Frontal cortex (tissue), 4 donors: ENCODE data around the gene FARSA. TPM values are rescaled to one million over a fixed set of nuclear protein-coding genes. Genes with fewer than 3 reads are reported as not detected.
"Not testable (repeated sequence)": the region's sequence is repeated elsewhere in the genome, so short reads cannot be mapped to it uniquely, and the experiment has no call there.

Experiments
- DNase-seq, 2 donors: peaks; one replicate each; pipeline ENCODE4 v3.0.0; 2012; ENCODE audit warnings: low spot score in 2 of 2
- FAIRE-seq: peaks from 2 replicates; lab custom pipeline; 2012; peaks lifted over from hg19 to GRCh38; lab: Jason Lieb, UNC
- total RNA-seq: library from RNA; depleted of rRNA; stranded (reverse); fragments of >200 nt; gene quantifications from one replicate; pipeline ENCODE4 v1.2.3, GENCODE V29; 2014
- donor health status: control.
- donor health status: control.
- donor health status: control.

The FARSA gene
- total RNA-seq, 1 donor from 2014 or later = 56.3 TPM

- not testable (repeated sequence) for DNase-seq, FAIRE-seq
Measured at GRCh38 chr19:12955575-12955974, 22.1 kb upstream of the FARSA start.

DNA sequence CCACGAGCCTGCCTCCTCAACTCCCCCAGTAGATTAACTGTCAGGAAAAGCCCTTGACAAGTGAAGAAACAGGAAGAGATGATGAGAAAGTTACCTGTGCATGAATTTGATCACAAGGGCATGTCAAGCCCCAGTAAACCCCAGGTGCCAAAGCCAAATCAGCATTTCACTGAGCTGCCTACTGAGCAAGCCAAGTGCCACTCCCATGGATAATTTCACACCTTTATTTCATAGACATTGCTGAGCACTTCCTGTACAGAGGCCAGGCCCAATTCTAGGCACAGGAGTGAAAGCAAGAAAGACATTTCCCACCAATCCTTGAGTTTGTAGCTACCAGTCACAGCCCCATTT lies 21.1 kb upstream of the FARSA start:
- FAIRE-seq (no peak), DNase-seq (no peak)

- no peak for FAIRE-seq
- DNase-seq = no peak
Measured at GRCh38 chr19:12953799-12954611, 20.5 kb upstream of the FARSA start.

GRCh38 chr19:12953138-12953798 lies 19.8 kb upstream of the FARSA start:
- peak in 1 of 2 donors; percentile 52 for DNase-seq
- no peak for FAIRE-seq

DNA sequence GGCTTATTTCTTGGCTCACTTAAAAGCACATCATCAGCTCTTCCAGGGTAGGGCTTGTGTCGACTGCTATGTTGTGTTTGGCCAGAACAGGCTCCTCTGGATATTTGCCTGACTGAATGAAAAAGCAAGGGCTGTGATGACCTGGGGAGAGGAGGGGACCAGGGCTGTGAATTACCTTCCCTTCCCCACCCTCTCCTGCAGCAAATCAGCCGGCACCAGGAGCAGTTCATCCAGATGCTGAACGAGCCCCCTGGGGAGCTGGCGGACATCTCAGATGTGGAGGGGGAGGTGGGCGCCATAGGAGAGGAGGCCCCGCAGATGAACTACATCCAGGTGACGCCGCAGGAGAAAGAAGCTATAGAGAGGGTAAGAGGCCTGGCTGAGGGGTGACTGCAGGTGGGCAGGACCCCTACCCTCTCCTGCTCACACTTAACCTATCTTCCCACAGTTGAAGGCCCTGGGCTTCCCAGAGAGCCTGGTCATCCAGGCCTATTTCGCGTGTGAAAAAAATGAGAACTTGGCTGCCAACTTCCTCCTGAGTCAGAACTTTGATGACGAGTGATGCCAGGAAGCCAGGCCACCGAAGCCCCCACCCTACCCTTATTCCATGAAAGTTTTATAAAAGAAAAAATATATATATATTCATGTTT lies 19.1 kb upstream of the FARSA start:
- FAIRE-seq (no peak), DNase-seq (peak in 1 of 2 donors; percentile 49)

DNA sequence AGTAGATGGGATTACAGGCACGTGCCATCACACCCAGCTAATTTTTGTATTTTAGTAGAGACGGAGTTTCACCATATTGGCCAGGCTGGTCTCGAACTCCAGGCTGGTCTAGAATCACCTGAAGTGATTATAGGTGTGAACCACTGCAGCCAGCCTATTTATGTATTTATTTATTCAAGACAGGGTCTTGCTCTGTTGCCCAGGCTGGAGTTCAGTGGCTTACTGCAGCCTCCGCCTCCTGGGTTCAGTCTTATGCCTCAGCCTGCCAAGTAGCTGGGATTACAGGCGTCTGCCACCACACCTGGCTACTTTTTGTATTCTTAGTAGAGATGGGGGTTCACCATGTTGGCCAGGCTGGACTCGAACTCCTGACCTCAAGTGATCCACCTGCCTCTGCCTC lies 18.5 kb upstream of the FARSA start:
- not testable (repeated sequence) for DNase-seq, FAIRE-seq

DNA sequence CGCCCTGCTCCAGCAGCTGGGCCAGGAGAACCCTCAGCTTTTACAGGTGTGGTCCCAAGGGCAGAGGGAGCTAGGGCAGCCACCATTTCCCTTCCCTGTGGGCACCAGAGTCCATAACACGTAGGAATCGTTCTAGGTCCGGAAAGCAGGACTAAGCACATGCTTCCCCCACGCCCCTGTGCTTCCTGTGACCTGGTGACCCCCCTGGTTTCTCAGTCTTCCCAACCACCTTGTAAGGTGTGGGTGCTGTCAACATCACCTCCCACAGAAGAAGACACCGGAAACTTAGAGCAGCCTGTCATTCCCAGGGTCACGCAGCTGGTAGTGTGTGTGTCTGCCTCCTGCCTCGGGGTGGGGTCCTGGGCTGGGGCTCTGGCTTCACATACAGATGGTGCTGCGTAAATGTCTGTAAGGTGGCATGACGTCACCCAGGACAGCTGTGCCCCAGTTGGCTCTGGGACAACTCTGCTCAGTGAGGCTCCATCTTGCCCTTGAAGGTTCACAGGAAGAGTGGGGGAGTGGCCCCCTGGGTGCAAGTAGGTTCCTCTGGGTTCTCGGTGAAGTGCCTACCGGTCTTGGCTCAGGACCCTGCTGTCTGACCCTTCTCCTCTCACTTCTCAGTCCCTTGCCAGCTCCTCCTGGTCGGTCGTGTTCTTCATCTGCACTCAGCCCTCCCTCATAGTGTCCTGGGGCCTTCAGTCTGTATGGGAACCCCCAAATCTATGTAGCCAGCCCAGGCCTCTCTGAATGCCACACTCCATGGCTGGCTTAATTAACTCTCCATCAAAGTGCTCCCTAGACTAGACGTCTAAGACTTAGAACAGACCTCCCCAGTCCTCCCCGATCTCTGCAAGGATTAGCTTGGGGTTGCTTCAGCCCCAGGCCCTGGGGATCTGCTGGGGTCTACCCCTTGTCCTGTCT lies 16.1 kb upstream of the FARSA start:
- no peak for DNase-seq
- no peak for FAIRE-seq

DNA sequence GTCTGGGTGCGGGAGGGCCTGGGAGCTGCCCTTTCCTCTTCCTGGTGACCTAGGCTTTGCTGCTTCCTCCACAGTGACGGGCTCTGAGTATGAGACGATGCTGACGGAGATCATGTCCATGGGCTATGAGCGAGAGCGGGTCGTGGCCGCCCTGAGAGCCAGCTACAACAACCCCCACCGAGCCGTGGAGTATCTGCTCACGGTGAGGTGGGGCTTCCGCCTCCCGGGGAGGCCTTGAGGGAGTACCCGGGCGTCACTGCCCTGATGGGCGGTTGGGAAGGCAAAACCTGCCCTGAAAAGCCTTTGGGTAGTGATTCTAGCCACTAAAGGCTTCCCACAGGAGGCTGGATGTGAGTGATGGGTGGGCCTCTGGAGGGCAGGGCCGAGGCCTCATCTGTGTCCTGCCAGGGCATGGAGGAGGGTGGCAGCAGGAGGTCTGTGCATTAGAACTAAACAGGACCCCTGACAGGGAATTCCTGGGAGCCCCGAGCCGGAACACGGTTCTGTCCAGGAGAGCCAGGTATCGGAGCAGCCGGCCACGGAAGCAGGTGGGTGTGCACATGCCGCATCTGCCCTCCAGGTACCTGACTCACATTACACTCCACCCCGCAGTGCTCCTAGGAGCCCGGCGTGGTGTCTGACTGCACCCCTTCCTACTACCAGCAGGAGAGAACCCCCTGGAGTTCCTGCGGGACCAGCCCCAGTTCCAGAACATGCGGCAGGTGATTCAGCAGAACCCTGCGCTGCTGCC lies 15.3 kb upstream of the FARSA start:
- DNase-seq (no peak), FAIRE-seq (no peak)

GRCh38 chr19:12947702-12948611 lies 14.4 kb upstream of the FARSA start:
- no peak for DNase-seq
- FAIRE-seq = no peak

GRCh38 chr19:12946731-12947496 lies 13.4 kb upstream of the FARSA start:
- DNase-seq = no peak
- FAIRE-seq = no peak

DNA sequence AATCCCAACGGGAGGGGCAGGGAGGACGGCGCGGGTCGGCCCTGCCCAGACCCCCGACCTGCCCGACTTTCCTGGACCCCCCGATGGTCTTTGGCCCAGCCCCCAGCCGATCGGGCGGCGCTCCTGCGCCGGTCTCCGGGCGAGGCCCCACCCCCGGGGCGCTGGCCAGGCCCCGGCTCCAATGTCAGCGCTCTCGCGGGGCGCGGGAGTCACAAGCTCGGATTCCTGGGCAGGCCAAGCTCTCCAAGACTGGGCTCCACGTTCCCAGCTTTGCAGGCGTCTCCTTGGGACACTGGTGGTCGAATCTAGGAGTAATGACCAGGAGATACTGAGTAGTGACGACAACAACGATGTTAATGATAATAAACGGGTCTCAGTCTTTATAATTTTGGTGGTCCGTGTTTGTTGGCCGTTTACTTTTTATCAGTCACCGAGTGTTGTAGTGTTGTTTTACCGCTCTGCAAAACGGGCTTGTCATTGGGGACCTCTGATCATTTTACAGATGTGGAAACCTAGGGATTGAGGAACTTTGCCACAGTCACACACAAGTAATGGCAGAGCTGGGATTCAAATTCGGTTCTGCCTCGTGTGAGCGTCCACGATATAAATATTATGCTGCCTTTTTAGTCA lies 12.7 kb upstream of the FARSA start:
- FAIRE-seq (no peak), DNase-seq (peak in 1 of 2 donors; percentile 58)

GRCh38 chr19:12945479-12946091 lies 12.1 kb upstream of the FARSA start, which contains the start of gene RAD23A:
TSS of gene RAD23A (plus strand) at chr19:12945862. CDS start at chr19:12945949, 87 bp downstream.
- DNase-seq (peak; percentile 85 to 94), FAIRE-seq (no peak)

GRCh38 chr19:12944104-12944674 lies 10.7 kb upstream of the FARSA start:
- no peak for FAIRE-seq
- no peak for DNase-seq

GRCh38 chr19:12943437-12944044 lies 10.0 kb upstream of the FARSA start:
- DNase-seq = no peak
- FAIRE-seq = no peak

- no peak for DNase-seq
- no peak for FAIRE-seq
Measured at GRCh38 chr19:12940897-12941296, 7.4 kb upstream of the FARSA start.

DNA sequence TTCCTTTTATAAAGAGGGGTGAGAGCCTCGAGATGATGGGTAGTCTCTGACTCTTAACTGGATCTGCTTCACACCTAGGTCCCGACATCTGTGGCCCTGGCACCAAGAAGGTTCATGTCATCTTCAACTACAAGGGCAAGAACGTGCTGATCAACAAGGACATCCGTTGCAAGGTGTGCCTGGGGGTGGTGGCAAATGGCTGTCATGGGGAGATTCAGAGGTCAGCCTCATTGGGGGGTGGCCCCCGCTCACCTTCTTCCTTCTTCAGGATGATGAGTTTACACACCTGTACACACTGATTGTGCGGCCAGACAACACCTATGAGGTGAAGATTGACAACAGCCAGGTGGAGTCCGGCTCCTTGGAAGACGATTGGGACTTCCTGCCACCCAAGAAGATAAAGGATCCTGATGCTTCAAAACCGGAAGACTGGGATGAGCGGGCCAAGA lies 6.5 kb upstream of the FARSA start:
- FAIRE-seq (no peak), DNase-seq (no peak)
